ENCODE data around the gene DDX39B. TPM values are rescaled to one million over a fixed set of nuclear protein-coding genes. Genes with fewer than 3 reads are reported as not detected.

DDX39B gene
- total and polyA plus RNA-seq, 9 of the 15 experiments (the other 6 are each of a cell fraction or from before 2014, with no cell fraction given): 479 to 869 (median 592) TPM

- no peak for TF ChIP-seq STAT6 (CRISPR knock-in tag; IDR thresholded peaks at IDR 0.05)
- TF ChIP-seq TAF1 (IDR thresholded peaks at IDR 0.05; ENCODE audit: control insufficient read depth, extremely low read depth, insufficient read depth, low read length, severe bottlenecking): no peak
- no peak for TF ChIP-seq KAT7 (CRISPR knock-in tag; IDR thresholded peaks at IDR 0.05; ENCODE audit: borderline replicate concordance)
- no peak for TF ChIP-seq SMAD2 (IDR thresholded peaks at IDR 0.05; ENCODE audit: low read depth, low read length)
- TF ChIP-seq RBFOX2 (IDR thresholded peaks at IDR 0.05; ENCODE audit: low read depth, low read length): 0 out of 2 replicates have a peak, but pooled peaks have one; percentile 32
- peak; percentile 66 for TF ChIP-seq POLR2B (IDR thresholded peaks at IDR 0.05; ENCODE audit: low read depth, partially characterized antibody)
- no peak for TF ChIP-seq IFI16 (CRISPR knock-in tag; IDR thresholded peaks at IDR 0.05)
- no peak for TF ChIP-seq USF1 (CRISPR knock-in tag; IDR thresholded peaks at IDR 0.05)
- TF ChIP-seq PML (IDR thresholded peaks at IDR 0.05; ENCODE audit: low read length): 0 out of 2 replicates have a peak, but pooled peaks have one; percentile 26
- TF ChIP-seq GABPB1 (CRISPR knock-in tag; IDR thresholded peaks at IDR 0.05): no peak
- no peak for TF ChIP-seq WHSC1 (IDR thresholded peaks at IDR 0.05; ENCODE audit: low read length)
- TF ChIP-seq SUPT5H (IDR thresholded peaks at IDR 0.05): peak; percentile 62
- no peak for TF ChIP-seq HEY1 (CRISPR knock-in tag; IDR thresholded peaks at IDR 0.05; ENCODE audit: borderline replicate concordance)
Measured at GRCh38 chr6:31534011-31534410, 7.8 kb downstream of the DDX39B start (continued).
